Measurements from ENCODE around the gene RBFOX2. TPM values are rescaled to one million over a fixed set of nuclear protein-coding genes. Genes with fewer than 3 reads are reported as not detected.

RBFOX2 gene
- total RNA-seq, 4 donors from 2014 or later, result 103 to 139 (median 108) TPM

DNA sequence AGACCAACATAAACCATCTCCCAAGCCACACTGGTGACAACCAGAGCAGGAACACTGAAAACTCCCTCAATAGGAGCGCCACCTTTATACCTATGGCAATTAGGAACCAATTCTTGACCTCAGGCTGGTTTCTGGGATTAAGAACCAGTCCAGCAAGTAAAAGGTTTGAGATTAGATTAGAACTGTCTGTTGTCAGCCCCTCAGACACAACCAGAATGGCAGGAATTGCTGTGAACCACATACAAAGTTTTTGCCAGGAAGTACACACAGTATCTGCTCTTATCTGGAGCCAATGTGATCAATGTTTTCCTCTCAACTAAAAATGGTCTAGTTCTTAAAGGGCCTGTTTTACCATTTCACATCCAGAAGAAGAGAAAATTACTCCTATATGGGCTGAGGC lies 55.2 kb downstream of the RBFOX2 start:
- Histone ChIP-seq H3K9me3 (no peaks in the 10 kb centered on the region), H3K36me3 (no peaks in the 10 kb centered on the region), H3K4me3 (replicated peaks in 1 of 3) (no peak overlapping the region), H3K4me1 (peaks cover 68% of the 10 kb centered on the region in 2 donors), H3K27ac (peak overlapping the region; percentile 85 to 95 (median 89)), H3K27me3 (no peaks in the 10 kb centered on the region)
- intact Hi-C loops (cut with DNase I), result no loop called here
- 100% methylated on average over 1 of the region's 1 CpG for WGBS, 2 donors
- no peak for DNase-seq
- TF ChIP-seq POLR2A (IDR thresholded peaks at IDR 0.05), result no peak
- TF ChIP-seq, protein P1, sequence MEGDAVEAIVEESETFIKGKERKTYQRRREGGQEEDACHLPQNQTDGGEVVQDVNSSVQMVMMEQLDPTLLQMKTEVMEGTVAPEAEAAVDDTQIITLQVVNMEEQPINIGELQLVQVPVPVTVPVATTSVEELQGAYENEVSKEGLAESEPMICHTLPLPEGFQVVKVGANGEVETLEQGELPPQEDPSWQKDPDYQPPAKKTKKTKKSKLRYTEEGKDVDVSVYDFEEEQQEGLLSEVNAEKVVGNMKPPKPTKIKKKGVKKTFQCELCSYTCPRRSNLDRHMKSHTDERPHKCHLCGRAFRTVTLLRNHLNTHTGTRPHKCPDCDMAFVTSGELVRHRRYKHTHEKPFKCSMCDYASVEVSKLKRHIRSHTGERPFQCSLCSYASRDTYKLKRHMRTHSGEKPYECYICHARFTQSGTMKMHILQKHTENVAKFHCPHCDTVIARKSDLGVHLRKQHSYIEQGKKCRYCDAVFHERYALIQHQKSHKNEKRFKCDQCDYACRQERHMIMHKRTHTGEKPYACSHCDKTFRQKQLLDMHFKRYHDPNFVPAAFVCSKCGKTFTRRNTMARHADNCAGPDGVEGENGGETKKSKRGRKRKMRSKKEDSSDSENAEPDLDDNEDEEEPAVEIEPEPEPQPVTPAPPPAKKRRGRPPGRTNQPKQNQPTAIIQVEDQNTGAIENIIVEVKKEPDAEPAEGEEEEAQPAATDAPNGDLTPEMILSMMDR (IDR thresholded peaks at IDR 0.05), result no peak

DNA sequence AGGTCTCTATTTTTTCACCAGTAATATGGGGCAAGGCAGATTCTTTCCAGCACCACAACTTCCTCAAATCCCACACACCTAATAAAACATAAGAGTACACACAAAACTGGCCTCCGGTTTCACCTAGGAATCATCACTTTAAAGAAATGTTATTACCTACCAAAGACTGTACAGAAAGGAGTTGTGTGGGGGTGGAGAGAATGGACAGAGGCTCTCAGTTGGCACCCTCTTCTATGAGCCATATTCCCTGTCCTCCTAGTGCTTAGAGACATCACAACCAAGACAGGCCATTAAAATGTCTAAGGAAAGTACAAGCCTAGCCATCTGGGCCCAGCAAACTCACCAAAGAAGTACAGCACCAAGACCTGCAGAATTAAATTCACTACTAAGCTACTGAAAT lies 56.1 kb downstream of the RBFOX2 start:
- H3K9me3 ChIP-seq, result no peaks in the 10 kb centered on the region
- 66 to 93% methylated on average over 1 of the region's 1 CpG for WGBS, 2 donors
- TF ChIP-seq, protein P1 (IDR thresholded peaks at IDR 0.05), result no peak
- no peak for TF ChIP-seq POLR2A (IDR thresholded peaks at IDR 0.05)
- no peak overlapping the region for H3K4me3 ChIP-seq (replicated peaks in 1 of 3)
- H3K27me3 ChIP-seq, result no peaks in the 10 kb centered on the region
- intact Hi-C loops (cut with DNase I), result no loop called here
- H3K36me3 ChIP-seq, result no peaks in the 10 kb centered on the region
- H3K4me1 ChIP-seq, result peaks cover 72 to 75% of the 10 kb centered on the region in 2 donors
- H3K27ac ChIP-seq, result peak overlapping the region; percentile 85 to 95 (median 89)
- DNase-seq, result no peak

DNA sequence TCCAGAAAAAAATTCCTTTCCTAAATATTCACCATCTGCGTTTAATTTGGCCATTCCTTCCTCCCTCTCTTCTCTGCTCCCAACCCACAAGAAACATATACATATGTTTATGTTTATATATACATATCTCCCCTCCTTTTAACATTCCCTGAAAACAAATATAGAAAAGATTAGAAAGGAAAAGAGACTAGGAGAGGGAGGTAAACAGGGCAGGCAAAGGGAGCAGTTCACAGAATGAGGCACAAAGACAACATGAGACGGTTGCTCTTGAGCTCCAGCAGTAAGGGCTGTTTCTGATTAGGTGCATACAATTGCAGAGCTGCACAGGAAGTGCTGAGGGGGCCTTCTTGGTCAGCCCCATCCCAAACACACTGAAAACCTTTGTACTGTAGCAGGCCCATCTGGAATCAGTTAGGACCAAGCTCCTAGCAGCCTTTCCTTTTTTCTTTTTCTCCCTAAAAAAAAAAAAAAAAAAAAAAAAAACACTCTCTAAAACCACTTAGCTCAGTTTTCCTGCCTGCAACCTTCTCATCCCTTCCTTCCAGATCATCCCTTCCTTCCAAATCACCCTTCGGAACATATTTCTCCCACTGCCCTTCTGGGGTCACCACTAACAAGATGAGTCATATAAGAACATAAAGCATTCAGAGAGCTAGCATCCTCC lies 57.0 kb downstream of the RBFOX2 start:
- Histone ChIP-seq H3K27ac (peak overlapping the region; percentile 88 to 95 (median 89)), H3K27me3 (no peaks in the 10 kb centered on the region), H3K36me3 (no peaks in the 10 kb centered on the region), H3K9me3 (no peaks in the 10 kb centered on the region), H3K4me1 (peaks cover 72 to 81% of the 10 kb centered on the region in 2 donors), H3K4me3 (replicated peaks in 1 of 3) (no peak overlapping the region)
- TF ChIP-seq, protein P1 (IDR thresholded peaks at IDR 0.05), result no peak
- no peak for TF ChIP-seq POLR2A (IDR thresholded peaks at IDR 0.05)
- WGBS, 2 donors, result 33 to 38% methylated on average over 3 of the region's 3 CpGs
- intact Hi-C loops (cut with DNase I), result no loop called here
- peak in 1 of 2 donors; percentile 23 for DNase-seq

DNA sequence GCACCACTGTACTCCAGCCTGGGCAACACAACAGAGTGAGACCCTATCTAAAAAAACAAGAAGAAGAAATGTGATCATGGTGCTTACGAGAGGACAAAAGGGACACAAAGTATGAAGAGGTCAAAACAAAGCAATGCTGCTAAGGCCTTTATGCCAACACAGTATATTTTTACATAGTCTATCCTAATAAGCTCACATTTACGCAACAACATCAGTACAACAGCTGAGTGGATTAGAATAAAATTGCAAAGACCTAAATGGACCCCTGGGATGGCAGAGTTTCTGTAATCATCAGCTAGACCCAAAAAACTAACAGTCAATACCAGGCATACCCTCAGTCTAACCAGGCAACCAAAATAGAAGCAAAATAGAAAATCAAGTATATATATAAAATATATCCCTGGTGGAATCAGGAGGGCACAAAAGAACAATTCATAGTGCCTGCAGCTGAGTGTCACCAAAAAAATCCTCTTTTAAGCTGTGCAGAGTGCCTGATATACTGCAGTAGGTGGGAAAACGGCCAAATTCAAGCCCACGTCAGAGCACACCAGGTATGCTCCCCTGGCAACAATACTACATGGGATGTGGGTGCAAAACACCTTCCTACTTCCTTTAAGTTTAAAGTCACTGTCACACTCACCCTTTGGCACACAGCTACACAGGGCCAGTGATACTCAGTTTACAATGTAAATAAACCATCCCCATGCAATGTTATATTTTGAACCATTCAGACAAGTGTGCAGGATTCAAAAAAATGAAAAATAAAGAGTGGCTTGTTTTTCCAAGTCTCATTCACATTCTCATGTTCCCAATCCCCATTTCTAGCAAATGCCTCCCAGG lies 57.8 kb downstream of the RBFOX2 start:
- DNase-seq, result peak; percentile 64 to 65
- H3K36me3 ChIP-seq, result no peaks in the 10 kb centered on the region
- TF ChIP-seq, protein P1 (IDR thresholded peaks at IDR 0.05), result no peak
- TF ChIP-seq POLR2A (IDR thresholded peaks at IDR 0.05), result no peak
- H3K9me3 ChIP-seq, result no peaks in the 10 kb centered on the region
- 45 to 52% methylated on average over 4 of the region's 4 CpGs for WGBS, 2 donors
- peak overlapping the region; percentile 88 to 95 (median 89) for H3K27ac ChIP-seq
- no peaks in the 10 kb centered on the region for H3K27me3 ChIP-seq
- H3K4me1 ChIP-seq, result peaks cover 71 to 81% of the 10 kb centered on the region in 2 donors
- no peak overlapping the region for H3K4me3 ChIP-seq (replicated peaks in 1 of 3)
- intact Hi-C loops (cut with DNase I), result no loop called here

DNA sequence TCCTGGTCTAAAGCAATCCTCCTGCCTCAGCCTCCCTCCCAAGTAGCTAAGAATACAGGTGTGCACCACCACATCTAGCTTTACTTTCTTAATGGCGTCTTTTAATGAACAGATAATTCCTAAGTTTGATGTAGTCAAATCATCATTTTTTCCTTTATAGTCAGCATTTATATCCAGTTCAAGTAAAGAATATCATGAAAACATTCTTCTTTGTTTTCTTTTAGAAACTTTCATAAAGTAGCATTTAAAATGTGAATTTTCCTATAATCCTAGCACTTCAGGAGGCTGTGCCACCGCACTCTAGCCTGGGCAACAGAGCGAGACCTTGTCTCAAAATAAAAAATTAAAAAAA lies 61.6 kb downstream of the RBFOX2 start:
- TF ChIP-seq, protein P1 (IDR thresholded peaks at IDR 0.05), result no peak
- TF ChIP-seq POLR2A (IDR thresholded peaks at IDR 0.05), result no peak
- Histone ChIP-seq H3K9me3 (no peaks in the 10 kb centered on the region), H3K4me1 (peaks cover 43 to 57% of the 10 kb centered on the region in 2 donors), H3K27ac (no peak overlapping the region), H3K36me3 (no peaks in the 10 kb centered on the region), H3K4me3 (replicated peaks in 1 of 3) (no peak overlapping the region), H3K27me3 (no peaks in the 10 kb centered on the region)
- WGBS, 2 donors, result 92 to 93% methylated on average over 3 of the region's 3 CpGs
- no peak for DNase-seq
- intact Hi-C loops (cut with DNase I), result no loop called here
